ENCODE data around the gene PRRC2C. TPM values are rescaled to one million over a fixed set of nuclear protein-coding genes. Genes with fewer than 3 reads are reported as not detected.

PRRC2C gene
- total and polyA plus RNA-seq, 2 experiments from 2014 or later: 186 to 368 TPM

DNA sequence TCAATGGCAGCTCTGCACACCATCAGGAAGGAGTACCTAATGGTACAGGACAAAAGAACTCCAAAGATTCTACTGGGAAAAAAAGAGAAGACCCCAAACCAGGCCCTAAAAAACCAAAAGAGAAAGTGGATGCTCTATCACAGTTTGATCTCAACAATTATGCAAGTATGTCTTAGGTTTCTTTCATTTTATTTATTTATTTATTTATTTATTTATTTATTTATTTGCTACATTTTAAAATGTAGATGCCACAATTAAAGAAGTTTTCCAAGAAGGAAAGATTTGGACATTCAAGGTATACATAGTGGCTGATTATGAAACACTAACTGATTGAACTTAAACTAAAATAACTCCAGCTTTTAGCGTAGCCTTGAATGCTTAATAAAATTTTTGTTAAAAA lies 60.2 kb downstream of the PRRC2C start:
- Histone ChIP-seq H4K20me1 (replicated peaks; ENCODE audit: insufficient read depth) (peaks cover 8% of the 10 kb centered on the region), H3K27ac (ENCODE audit: low read depth) (no peak overlapping the region), H3K4me2 (no peak overlapping the region), H3K36me3 (ENCODE audit: insufficient read depth) (peaks cover 72% of the 10 kb centered on the region), H3K4me1 (ENCODE audit: insufficient read depth) (no peaks in the 10 kb centered on the region), H3K27me3 (ENCODE audit: insufficient read depth) (no peaks in the 10 kb centered on the region), H3K4me3 (no peak overlapping the region), H3K9me2 (ENCODE audit: insufficient read depth) (no peaks in the 10 kb centered on the region), H2AFZ (no peak overlapping the region), H3F3A (replicated peaks; ENCODE audit: low read depth) (no peaks in the 10 kb centered on the region), H3K79me2 (replicated peaks; ENCODE audit: insufficient read depth) (peaks cover 42% of the 10 kb centered on the region)
- Mint-ChIP-seq H3K4me3 (no peak overlapping the region), H3K9me3 (no peaks in the 10 kb centered on the region), H3K4me1 (no peaks in the 10 kb centered on the region), H3K27ac (no peak overlapping the region), H3K27me3 (ENCODE audit: insufficient read depth, low read depth, poor library complexity) (peaks cover 4% of the 10 kb centered on the region), H3K36me3 (ENCODE audit: low read depth) (peaks cover 83% of the 10 kb centered on the region)
- no peak for ATAC-seq
- DNase-seq (ENCODE audit: low spot score): no peak
- TF ChIP-seq, protein P1, sequence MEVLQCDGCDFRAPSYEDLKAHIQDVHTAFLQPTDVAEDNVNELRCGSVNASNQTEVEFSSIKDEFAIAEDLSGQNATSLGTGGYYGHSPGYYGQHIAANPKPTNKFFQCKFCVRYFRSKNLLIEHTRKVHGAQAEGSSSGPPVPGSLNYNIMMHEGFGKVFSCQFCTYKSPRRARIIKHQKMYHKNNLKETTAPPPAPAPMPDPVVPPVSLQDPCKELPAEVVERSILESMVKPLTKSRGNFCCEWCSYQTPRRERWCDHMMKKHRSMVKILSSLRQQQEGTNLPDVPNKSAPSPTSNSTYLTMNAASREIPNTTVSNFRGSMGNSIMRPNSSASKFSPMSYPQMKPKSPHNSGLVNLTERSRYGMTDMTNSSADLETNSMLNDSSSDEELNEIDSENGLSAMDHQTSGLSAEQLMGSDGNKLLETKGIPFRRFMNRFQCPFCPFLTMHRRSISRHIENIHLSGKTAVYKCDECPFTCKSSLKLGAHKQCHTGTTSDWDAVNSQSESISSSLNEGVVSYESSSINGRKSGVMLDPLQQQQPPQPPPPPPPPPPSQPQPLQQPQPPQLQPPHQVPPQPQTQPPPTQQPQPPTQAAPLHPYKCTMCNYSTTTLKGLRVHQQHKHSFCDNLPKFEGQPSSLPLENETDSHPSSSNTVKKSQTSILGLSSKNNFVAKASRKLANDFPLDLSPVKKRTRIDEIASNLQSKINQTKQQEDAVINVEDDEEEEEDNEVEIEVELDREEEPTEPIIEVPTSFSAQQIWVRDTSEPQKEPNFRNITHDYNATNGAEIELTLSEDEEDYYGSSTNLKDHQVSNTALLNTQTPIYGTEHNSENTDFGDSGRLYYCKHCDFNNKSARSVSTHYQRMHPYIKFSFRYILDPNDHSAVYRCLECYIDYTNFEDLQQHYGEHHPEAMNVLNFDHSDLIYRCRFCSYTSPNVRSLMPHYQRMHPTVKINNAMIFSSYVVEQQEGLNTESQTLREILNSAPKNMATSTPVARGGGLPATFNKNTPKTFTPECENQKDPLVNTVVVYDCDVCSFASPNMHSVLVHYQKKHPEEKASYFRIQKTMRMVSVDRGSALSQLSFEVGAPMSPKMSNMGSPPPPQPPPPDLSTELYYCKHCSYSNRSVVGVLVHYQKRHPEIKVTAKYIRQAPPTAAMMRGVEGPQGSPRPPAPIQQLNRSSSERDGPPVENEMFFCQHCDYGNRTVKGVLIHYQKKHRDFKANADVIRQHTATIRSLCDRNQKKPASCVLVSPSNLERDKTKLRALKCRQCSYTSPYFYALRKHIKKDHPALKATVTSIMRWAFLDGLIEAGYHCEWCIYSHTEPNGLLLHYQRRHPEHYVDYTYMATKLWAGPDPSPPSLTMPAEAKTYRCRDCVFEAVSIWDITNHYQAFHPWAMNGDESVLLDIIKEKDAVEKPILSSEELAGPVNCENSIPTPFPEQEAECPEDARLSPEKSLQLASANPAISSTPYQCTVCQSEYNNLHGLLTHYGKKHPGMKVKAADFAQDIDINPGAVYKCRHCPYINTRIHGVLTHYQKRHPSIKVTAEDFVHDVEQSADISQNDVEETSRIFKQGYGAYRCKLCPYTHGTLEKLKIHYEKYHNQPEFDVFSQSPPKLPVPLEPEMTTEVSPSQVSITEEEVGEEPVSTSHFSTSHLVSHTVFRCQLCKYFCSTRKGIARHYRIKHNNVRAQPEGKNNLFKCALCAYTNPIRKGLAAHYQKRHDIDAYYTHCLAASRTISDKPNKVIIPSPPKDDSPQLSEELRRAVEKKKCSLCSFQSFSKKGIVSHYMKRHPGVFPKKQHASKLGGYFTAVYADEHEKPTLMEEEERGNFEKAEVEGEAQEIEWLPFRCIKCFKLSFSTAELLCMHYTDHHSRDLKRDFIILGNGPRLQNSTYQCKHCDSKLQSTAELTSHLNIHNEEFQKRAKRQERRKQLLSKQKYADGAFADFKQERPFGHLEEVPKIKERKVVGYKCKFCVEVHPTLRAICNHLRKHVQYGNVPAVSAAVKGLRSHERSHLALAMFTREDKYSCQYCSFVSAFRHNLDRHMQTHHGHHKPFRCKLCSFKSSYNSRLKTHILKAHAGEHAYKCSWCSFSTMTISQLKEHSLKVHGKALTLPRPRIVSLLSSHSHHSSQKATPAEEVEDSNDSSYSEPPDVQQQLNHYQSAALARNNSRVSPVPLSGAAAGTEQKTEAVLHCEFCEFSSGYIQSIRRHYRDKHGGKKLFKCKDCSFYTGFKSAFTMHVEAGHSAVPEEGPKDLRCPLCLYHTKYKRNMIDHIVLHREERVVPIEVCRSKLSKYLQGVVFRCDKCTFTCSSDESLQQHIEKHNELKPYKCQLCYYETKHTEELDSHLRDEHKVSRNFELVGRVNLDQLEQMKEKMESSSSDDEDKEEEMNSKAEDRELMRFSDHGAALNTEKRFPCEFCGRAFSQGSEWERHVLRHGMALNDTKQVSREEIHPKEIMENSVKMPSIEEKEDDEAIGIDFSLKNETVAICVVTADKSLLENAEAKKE (CRISPR knock-in tag; IDR thresholded peaks at IDR 0.05): no peak
- TF ChIP-seq STAT1 (IDR thresholded peaks at IDR 0.05; ENCODE audit: unreplicated experiment) (no peak), ZNF114 (CRISPR knock-in tag; IDR thresholded peaks at IDR 0.05) (no peak), EZH2phosphoT487 (IDR thresholded peaks at IDR 0.05; ENCODE audit: unreplicated experiment) (no peak), CREB1 (CRISPR knock-in tag; IDR thresholded peaks at IDR 0.05; ENCODE audit: low read depth) (no peak), EZH2 (IDR thresholded peaks at IDR 0.05; ENCODE audit: low read depth, unreplicated experiment) (no peak), NANOG (IDR thresholded peaks at IDR 0.05; ENCODE audit: borderline replicate concordance) (no peak), ZNF331 (CRISPR knock-in tag; IDR thresholded peaks at IDR 0.05; ENCODE audit: low read depth) (no peak), POLR2AphosphoS5 (IDR thresholded peaks at IDR 0.05; ENCODE audit: low read depth) (no peak), JUNB (IDR thresholded peaks at IDR 0.05; ENCODE audit: unreplicated experiment) (no peak)
- TF ChIP-seq, protein P2, sequence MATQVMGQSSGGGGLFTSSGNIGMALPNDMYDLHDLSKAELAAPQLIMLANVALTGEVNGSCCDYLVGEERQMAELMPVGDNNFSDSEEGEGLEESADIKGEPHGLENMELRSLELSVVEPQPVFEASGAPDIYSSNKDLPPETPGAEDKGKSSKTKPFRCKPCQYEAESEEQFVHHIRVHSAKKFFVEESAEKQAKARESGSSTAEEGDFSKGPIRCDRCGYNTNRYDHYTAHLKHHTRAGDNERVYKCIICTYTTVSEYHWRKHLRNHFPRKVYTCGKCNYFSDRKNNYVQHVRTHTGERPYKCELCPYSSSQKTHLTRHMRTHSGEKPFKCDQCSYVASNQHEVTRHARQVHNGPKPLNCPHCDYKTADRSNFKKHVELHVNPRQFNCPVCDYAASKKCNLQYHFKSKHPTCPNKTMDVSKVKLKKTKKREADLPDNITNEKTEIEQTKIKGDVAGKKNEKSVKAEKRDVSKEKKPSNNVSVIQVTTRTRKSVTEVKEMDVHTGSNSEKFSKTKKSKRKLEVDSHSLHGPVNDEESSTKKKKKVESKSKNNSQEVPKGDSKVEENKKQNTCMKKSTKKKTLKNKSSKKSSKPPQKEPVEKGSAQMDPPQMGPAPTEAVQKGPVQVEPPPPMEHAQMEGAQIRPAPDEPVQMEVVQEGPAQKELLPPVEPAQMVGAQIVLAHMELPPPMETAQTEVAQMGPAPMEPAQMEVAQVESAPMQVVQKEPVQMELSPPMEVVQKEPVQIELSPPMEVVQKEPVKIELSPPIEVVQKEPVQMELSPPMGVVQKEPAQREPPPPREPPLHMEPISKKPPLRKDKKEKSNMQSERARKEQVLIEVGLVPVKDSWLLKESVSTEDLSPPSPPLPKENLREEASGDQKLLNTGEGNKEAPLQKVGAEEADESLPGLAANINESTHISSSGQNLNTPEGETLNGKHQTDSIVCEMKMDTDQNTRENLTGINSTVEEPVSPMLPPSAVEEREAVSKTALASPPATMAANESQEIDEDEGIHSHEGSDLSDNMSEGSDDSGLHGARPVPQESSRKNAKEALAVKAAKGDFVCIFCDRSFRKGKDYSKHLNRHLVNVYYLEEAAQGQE (IDR thresholded peaks at IDR 0.05; ENCODE audit: unreplicated experiment): no peak
- TF ChIP-seq, protein P3, sequence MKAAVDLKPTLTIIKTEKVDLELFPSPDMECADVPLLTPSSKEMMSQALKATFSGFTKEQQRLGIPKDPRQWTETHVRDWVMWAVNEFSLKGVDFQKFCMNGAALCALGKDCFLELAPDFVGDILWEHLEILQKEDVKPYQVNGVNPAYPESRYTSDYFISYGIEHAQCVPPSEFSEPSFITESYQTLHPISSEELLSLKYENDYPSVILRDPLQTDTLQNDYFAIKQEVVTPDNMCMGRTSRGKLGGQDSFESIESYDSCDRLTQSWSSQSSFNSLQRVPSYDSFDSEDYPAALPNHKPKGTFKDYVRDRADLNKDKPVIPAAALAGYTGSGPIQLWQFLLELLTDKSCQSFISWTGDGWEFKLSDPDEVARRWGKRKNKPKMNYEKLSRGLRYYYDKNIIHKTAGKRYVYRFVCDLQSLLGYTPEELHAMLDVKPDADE (IDR thresholded peaks at IDR 0.05): no peak
- TF ChIP-seq, protein P4, sequence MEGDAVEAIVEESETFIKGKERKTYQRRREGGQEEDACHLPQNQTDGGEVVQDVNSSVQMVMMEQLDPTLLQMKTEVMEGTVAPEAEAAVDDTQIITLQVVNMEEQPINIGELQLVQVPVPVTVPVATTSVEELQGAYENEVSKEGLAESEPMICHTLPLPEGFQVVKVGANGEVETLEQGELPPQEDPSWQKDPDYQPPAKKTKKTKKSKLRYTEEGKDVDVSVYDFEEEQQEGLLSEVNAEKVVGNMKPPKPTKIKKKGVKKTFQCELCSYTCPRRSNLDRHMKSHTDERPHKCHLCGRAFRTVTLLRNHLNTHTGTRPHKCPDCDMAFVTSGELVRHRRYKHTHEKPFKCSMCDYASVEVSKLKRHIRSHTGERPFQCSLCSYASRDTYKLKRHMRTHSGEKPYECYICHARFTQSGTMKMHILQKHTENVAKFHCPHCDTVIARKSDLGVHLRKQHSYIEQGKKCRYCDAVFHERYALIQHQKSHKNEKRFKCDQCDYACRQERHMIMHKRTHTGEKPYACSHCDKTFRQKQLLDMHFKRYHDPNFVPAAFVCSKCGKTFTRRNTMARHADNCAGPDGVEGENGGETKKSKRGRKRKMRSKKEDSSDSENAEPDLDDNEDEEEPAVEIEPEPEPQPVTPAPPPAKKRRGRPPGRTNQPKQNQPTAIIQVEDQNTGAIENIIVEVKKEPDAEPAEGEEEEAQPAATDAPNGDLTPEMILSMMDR (conservative IDR thresholded peaks at IDR 0.05; ENCODE audit: low read depth in 2 of 2): no peak
